Subcutaneous abdominal adipose tissue (tissue), 5 donors: Measurements from ENCODE around the gene COX7A2.

ENCODE experiments used
- H3K27ac ChIP-seq: one replicate; pipeline ENCODE4 v1.7.0; 2013; ENCODE audit warnings: low read depth, mild to moderate bottlenecking, inconsistent platforms, low read length, moderate library complexity
- H3K27me3 ChIP-seq, 5 donors: one replicate each; pipeline ENCODE4 v1.7.0; 2013; ENCODE audit warnings: low read length in 5 of 5, inconsistent platforms in 1 of 5; ENCODE audit not compliant: control insufficient read depth in 5 of 5, insufficient read depth in 4 of 5
- H3K36me3 ChIP-seq, 5 donors: one replicate each; pipeline ENCODE4 v1.7.0; 2013; ENCODE audit warnings: low read length in 5 of 5; ENCODE audit not compliant: control insufficient read depth in 5 of 5, insufficient read depth in 5 of 5
- H3K4me1 ChIP-seq, 5 donors: one replicate each; pipeline ENCODE4 v1.7.0; 2013; ENCODE audit warnings: low read length in 5 of 5, mild to moderate bottlenecking in 3 of 5, moderate library complexity in 1 of 5; ENCODE audit not compliant: control insufficient read depth in 5 of 5, insufficient read depth in 5 of 5
- H3K4me3 ChIP-seq, 5 donors: one replicate each; pipeline ENCODE4 v1.7.0; 2013; ENCODE audit warnings: low read length in 5 of 5, low read depth in 1 of 5
- H3K9ac ChIP-seq, 5 donors: one replicate each; pipeline ENCODE4 v1.7.0; 2013; ENCODE audit warnings: low read length in 5 of 5, mild to moderate bottlenecking in 4 of 5, moderate library complexity in 3 of 5
- H3K9me3 ChIP-seq, 5 donors: one replicate each; pipeline ENCODE4 v1.7.0; 2013; ENCODE audit warnings: low read length in 5 of 5; ENCODE audit not compliant: control insufficient read depth in 5 of 5
- donor health status: healthy.
- donor health status: healthy.
- donor health status: healthy.
- donor health status: healthy.
- donor health status: healthy.

Gene COX7A2

DNA sequence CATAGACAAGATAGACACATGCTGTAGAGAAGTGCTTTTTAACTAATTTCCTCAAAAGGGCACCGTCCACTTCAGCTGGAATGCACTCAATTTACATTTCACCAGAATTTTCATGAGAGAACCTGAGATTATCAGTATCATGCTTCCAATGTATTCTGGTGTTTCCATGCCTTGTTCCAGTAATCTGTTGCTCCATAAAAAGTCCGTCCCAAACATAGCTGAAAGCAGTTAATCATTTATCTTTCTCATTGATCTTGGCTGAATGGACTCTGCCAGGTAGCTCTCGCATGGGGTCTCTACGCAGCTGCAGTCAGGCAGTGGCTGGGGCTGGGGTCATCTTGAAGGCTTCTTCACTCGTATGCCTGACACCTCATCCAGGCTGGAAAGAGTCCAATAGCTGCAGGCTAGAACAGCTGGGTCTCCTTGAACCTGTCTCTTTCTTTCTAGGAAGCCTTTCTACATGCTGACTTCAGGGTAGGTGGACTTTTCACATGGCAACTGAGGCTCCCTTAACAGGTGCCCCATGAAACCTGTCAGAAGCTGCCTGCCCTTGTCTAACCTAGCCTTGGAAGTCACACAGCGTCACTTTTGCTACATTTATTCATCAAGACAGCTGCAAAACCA, 19.2 kb downstream of the COX7A2 start:
- Histone ChIP-seq H3K4me1 (peaks cover 8 to 30% (median 14%) of the 10 kb centered on the region in 5 donors), H3K4me3 (no peak overlapping the region), H3K36me3 (no peaks in the 10 kb centered on the region), H3K9ac (no peak overlapping the region), H3K27ac (peak overlapping the region; percentile 89), H3K9me3 (peaks cover 0 to 2% (median 0%) of the 10 kb centered on the region in 5 donors), H3K27me3 (no peaks in the 10 kb centered on the region)

DNA sequence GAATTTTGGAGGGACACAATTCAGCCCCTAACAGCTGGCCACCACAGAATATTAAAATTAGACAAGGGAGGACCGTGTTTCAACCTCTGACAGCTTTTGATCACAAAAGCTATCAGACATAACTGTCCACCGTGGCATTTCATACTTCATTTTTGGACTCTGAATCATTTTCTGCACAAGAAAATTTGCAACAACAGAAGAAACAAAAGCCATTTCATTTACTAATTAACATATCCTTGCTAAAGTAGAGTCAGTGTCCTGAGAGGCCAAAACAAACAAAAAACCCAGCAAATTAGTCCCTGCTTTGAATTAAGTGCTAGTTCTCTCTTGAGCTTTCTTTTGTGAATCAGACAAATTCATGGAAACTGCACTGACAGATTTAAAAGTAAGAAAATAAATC, 20.2 kb downstream of the COX7A2 start:
- Histone ChIP-seq H3K27me3 (no peaks in the 10 kb centered on the region), H3K9me3 (peaks cover 0 to 2% (median 0%) of the 10 kb centered on the region in 5 donors), H3K4me1 (peaks cover 8 to 30% (median 14%) of the 10 kb centered on the region in 5 donors), H3K9ac (peak overlapping the region in 1 of 5 donors; percentile 12), H3K36me3 (no peaks in the 10 kb centered on the region), H3K4me3 (no peak overlapping the region), H3K27ac (peak overlapping the region; percentile 89)

DNA sequence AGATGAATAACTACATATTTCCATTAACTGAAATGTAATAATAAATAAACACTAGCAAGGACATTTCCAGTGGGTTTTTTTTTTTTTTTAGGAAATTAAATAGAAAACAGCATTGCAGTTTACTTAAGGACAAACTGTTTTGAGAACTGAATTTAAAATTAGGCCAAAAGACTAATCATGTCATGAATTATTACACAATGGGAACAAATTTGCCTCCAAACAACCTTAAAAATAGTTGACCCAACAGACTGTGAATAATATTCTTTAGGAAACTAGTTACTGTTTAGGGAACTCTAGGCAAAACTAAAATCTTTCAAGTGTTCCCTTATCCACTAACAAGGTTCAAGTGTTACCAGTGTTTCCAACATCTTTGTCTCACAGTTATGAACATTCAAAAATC, 21.3 kb downstream of the COX7A2 start:
- Histone ChIP-seq H3K4me1 (peaks cover 8 to 37% (median 22%) of the 10 kb centered on the region in 5 donors), H3K9me3 (no peaks in the 10 kb centered on the region), H3K27me3 (no peaks in the 10 kb centered on the region), H3K27ac (peak overlapping the region; percentile 89), H3K4me3 (no peak overlapping the region), H3K9ac (peak overlapping the region in 1 of 5 donors; percentile 22), H3K36me3 (no peaks in the 10 kb centered on the region)

DNA sequence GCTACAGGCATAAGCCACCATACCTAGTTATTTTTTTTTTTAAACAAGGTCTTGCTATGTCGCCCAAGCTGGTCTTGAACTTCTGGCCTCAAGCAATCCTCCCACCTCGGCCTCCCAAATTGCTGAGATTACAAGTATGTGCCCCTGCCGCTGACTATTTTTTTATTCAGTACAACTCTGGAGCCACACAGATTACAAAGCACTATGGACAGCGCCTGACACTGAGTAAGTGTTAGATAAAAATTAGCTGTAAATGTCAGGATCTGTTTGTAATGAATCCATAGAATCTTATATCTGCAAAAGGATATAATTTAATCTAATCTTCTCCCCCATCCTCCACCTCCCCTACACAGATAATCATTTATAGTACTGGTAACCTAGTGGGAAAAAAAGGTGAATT, 22.5 kb downstream of the COX7A2 start:
- H3K9me3 ChIP-seq = no peaks in the 10 kb centered on the region
- H3K36me3 ChIP-seq = no peaks in the 10 kb centered on the region
- H3K27me3 ChIP-seq = no peaks in the 10 kb centered on the region
- no peak overlapping the region for H3K27ac ChIP-seq
- no peak overlapping the region for H3K9ac ChIP-seq
- peaks cover 12 to 41% (median 27%) of the 10 kb centered on the region in 5 donors for H3K4me1 ChIP-seq
- no peak overlapping the region for H3K4me3 ChIP-seq

DNA sequence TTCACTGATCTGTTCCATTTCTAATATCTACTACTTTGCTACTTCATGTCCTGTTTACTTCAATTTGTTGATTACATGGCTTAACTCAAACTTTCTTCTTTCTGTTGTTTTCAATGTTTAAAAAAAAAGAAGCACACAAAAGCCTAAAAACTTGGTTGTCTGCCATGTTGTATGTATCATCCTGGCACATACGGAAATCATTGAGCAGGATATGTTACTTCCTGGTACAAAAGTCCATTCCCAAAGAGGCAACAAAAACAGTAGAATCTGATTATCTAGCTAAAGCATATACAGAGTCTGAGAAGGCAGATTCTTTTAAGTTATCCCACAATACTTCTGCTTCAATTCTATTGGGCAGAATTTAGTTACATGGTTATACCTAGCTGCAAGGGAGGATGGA, 23.2 kb downstream of the COX7A2 start:
- Histone ChIP-seq H3K4me3 (no peak overlapping the region), H3K27ac (peak overlapping the region; percentile 7), H3K36me3 (no peaks in the 10 kb centered on the region)

DNA sequence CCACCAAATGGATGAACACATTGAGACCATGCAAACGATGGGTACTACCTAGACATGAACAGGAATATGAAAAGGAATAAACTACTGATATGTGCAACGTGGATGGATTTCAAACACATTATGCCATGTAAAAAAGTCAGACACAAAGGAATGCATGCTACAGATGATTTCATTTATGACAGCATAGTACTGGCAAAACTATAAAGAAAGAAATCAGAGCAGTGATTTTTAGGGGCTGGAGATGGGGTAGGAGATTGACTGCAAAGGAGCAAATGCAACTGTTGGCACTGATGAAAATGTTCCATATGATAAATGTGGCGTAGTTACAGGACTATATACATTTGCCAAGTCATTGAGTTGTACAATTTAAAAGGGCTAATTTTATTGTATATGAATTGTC, 24.3 kb downstream of the COX7A2 start:
- no peaks in the 10 kb centered on the region for H3K27me3 ChIP-seq
- H3K9me3 ChIP-seq = no peaks in the 10 kb centered on the region
- H3K36me3 ChIP-seq = no peaks in the 10 kb centered on the region
- H3K9ac ChIP-seq = no peak overlapping the region
- peaks cover 12 to 38% (median 27%) of the 10 kb centered on the region in 5 donors for H3K4me1 ChIP-seq
- no peak overlapping the region for H3K27ac ChIP-seq
- H3K4me3 ChIP-seq = no peak overlapping the region

More for the DNA sequence above, 23.2 kb downstream of the COX7A2 start:
- no peak overlapping the region for H3K9ac ChIP-seq
- H3K9me3 ChIP-seq = no peaks in the 10 kb centered on the region
- peaks cover 12 to 41% (median 27%) of the 10 kb centered on the region in 5 donors for H3K4me1 ChIP-seq
- no peaks in the 10 kb centered on the region for H3K27me3 ChIP-seq

DNA sequence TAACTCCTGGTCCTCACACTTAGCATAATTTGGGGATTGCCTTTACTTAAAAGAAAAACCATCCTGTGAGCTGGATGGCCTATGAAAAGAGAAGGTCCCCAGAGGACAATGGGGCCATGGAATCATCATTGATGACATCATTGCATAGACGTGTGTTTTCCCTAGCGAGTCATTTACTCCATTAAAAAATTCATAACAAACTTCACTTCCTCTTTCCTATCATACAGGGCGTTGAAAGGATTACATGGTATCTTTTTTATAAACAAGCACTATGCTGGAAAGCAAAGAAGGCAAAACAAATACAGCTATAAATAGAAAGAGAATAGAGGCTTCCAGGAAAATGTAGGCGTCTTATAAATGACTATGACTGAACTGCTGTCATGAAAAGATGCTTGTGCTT, 26.4 kb downstream of the COX7A2 start:
- Histone ChIP-seq H3K27ac (peak overlapping the region; percentile 39), H3K9ac (no peak overlapping the region), H3K27me3 (no peaks in the 10 kb centered on the region), H3K9me3 (no peaks in the 10 kb centered on the region), H3K4me3 (peak overlapping the region in 1 of 5 donors; percentile 13), H3K4me1 (peaks cover 7 to 35% (median 24%) of the 10 kb centered on the region in 5 donors), H3K36me3 (no peaks in the 10 kb centered on the region)

DNA sequence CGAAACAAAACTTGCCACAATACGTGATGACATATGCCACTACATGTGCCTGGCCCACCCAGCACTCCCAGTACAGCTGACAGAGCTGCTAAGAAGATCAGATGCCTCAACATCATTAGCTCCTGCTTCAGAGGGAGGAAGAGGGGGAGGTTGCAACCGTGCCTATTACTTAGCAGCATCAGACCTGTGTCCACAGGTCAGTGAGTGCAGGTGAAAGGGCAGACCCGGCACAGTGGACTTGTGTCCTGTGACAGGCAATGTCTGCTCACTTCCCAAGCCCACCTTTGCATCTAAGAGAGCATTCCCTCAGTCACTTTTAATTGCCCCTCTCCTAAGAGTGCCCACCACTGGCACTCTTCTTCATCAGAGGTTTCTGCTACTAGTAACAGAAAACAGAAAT, 28.3 kb downstream of the COX7A2 start:
- no peaks in the 10 kb centered on the region for H3K36me3 ChIP-seq
- H3K27ac ChIP-seq = no peak overlapping the region
- no peak overlapping the region for H3K9ac ChIP-seq
- no peaks in the 10 kb centered on the region for H3K27me3 ChIP-seq
- no peaks in the 10 kb centered on the region for H3K9me3 ChIP-seq
- peaks cover 4 to 39% (median 34%) of the 10 kb centered on the region in 5 donors for H3K4me1 ChIP-seq
- H3K4me3 ChIP-seq = no peak overlapping the region

DNA sequence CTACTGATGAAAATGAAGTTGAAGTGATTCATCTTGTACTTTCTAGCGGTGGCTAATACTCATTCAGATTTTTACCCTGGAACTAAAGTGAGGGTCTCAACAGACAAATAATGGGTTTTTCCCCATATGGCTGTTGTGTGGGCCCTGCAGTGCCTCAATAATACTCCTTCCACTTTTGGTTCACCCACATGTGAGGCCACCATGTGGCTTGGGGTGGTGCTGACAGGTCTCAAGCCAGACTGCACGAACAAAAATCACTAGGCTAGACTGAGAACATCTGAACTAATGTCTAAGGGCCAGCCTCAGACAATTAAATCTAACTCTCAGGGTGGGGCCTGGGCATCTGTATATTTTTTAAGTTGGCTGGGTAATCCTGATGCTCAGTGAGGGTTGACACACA, 29.9 kb downstream of the COX7A2 start:
- H3K4me1 ChIP-seq = peaks cover 4 to 41% (median 35%) of the 10 kb centered on the region in 5 donors
- no peaks in the 10 kb centered on the region for H3K36me3 ChIP-seq
- no peak overlapping the region for H3K9ac ChIP-seq
- H3K4me3 ChIP-seq = no peak overlapping the region
- peak overlapping the region; percentile 11 for H3K27ac ChIP-seq
- H3K27me3 ChIP-seq = no peaks in the 10 kb centered on the region
- no peaks in the 10 kb centered on the region for H3K9me3 ChIP-seq

DNA sequence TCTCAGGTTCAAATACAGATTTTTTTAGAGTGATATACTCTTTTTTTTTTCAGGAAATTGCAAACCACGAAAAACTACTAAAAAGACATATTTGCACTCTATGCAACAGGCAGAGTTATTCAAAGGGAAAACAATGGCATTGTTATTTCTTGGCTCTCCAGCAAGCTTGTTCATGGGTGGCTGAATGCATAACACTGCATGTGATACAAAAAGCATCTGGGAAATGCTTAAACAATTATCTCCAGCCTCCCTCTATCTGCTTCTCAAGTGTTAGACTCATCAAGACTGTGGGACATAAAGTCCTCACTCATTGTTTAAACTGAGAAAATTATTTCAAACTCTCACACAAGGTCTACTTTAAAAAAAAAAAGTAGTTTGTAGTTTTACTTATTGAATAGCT, 30.5 kb downstream of the COX7A2 start:
- H3K4me3 ChIP-seq = no peak overlapping the region
- H3K36me3 ChIP-seq = no peaks in the 10 kb centered on the region
- peaks cover 4 to 46% (median 41%) of the 10 kb centered on the region in 5 donors for H3K4me1 ChIP-seq
- no peak overlapping the region for H3K9ac ChIP-seq
- H3K27ac ChIP-seq = peak overlapping the region; percentile 75
- H3K9me3 ChIP-seq = no peaks in the 10 kb centered on the region
- H3K27me3 ChIP-seq = no peaks in the 10 kb centered on the region
